HG03095 (cell line): ENCODE results near the gene NAA20.

Experiments used
- ATAC-seq: cut with Tn5 transposase; IDR thresholded peaks from one replicate; pipeline ENCODE4 v1.9.1; 2021; ENCODE audit warnings: moderate library complexity; ENCODE audit not compliant: unreplicated experiment

Gene NAA20, protein sequence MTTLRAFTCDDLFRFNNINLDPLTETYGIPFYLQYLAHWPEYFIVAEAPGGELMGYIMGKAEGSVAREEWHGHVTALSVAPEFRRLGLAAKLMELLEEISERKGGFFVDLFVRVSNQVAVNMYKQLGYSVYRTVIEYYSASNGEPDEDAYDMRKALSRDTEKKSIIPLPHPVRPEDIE

GRCh38 chr20:20017001-20017843 is at the start of gene NAA20:
Gene NAA20 (plus strand): TSS chr20:20017362. CDS start chr20:20017397, 35 bp downstream.
- ATAC-seq: peak; percentile 99

DNA sequence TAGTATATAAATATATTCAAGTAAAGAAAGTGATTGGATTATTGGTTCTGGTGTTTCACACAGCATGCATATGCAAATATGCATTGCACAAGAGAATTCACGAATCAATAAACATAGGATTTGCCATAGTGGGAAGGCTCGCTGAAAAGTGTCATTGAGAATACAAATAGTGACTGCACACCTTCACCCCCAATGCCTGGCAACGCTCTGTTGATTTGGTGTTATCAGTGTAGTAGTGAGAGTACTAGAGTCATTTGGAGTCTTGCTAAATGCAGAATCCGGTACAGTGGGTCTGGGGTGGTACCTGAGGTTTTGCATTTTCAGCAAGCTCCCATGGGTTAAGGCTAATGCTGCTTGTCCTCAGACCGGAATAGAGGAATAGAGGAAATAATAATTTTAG is 49.7 kb upstream of the NAA20 start:
- ATAC-seq: no peak

DNA sequence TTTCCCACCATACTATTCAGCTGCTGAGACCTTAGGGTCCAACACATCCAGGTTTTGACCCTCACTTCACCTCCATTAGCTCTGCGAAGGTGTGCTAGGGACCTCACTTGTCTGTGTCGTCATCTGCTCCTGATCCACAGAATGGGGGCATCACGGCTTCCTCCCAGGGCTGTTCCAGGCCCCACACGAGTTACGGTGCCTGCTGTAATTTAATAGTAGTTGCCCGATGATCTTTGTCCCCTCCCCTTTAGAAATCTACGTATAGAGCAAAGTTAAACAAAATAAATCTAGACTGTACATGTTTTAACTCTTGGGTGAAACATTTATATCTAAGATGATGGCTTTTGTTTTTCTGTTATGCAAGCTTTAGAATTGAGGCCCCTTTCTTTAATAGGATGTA is 49.1 kb upstream of the NAA20 start:
- ATAC-seq: no peak

GRCh38 chr20:19968466-19969073 is 48.6 kb upstream of the NAA20 start:
- ATAC-seq: no peak

DNA sequence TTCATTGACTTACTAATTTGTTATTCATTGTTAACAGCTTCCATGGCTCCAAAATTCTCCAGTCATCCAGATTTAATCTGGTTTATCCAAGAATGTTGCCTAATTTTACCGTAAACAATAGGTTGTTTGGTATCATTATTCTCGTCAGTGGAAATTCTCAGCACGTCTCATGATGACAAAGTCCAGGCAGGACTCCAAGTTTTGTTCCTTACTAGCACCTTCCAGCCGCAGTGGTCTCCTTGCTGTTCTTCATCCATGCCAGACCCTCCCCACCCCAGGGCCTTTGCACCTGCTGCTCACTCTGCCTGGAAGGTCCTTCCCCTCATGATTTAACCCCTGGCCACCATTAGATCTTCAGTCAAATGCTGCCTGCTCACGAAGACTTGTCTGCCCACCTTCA is 48.1 kb upstream of the NAA20 start:
- no peak for ATAC-seq

- no peak for ATAC-seq
These were observed 47.5 kb upstream of the NAA20 start for GRCh38 chr20:19969507-19970255.

DNA sequence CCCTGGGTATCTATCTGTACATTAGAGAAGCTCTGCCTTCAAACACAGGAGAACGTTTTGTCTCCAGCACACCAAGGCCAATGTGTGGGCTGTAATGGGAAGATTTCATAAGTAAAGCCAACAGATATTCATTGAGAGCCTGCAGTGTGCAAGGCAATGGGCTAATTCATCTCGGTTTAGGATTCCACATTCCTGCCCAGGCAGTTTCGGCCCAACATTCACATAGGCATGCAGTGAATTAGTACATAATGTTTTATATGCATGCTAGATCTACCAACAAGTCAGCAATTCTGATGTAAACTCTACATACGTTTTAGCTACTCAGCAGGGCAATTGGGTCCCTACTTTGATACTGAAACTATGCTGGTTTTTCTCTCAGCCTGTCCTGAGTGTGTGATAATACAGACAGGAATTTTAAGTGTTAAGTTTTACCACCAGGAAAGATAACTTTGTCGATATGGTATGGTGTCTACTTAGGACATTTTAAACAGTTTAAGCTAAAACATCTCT is 46.9 kb upstream of the NAA20 start:
- ATAC-seq: no peak

GRCh38 chr20:19971116-19971515 is 46.0 kb upstream of the NAA20 start:
- ATAC-seq: no peak

DNA sequence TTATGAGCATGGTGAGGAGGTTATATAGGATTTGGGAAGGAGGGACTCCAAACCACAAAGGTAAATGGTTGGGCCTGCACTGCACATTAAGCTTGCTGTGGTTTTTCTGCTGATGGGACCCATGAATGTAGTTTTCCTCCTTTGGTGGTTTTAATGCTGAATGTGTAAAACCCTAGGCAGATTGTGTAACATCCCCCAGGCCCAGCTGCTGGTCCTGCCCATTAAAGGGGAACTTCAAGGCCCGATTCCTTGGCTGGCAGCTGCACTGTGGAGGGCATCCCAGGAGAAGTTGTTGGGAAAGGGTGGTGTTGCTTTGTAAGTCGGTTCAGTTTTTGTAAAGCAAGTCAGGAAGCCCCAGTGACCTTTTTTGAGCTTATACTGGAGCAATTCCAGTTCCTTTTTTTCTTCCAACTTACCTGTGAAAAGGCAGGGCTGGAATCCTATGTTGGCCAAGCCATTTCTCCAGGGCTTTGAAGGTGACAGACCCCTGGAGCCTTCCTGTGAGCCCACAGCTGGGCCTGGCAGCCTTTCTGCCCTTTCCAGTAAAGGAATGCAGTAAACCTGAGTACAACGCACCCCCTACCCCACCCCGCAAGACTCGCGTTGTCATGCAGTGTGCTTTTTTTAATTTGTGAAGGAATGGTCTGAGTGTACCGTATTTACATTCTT is 43.1 kb upstream of the NAA20 start:
- ATAC-seq: no peak

DNA sequence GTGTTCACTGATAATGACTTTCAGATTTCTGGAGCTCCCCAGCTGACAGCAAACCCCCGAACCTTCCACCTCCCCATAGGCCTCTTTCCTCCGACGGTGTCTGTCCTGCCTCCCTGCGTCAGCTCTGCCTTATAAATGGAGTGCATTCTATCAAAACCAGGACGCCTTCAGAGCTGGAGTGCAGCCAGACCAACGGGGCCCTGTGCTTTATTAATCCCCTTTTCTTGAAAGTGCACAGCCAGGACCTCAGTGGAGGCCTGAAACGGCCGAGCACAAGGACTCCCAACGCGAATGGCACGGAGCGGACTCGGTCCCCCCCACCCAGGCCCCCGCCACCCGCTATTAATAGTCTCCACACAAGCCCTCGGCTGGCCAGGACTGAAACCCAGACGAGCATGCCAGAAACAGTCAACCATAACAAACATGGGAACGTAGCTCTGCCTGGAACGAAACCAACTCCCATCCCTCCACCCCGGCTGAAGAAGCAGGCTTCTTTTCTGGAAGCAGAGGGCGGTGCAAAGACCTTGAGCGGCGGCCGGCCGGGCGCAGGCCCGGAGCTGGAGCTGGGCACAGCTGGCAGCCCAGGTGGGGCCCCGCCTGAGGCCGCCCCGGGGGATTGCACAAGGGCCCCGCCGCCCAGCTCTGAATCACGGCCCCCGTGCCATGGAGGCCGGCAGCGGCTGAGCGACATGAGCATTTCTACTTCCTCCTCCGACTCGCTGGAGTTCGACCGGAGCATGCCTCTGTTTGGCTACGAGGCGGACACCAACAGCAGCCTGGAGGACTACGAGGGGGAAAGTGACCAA is 42.3 kb upstream of the NAA20 start:
- no peak for ATAC-seq

DNA sequence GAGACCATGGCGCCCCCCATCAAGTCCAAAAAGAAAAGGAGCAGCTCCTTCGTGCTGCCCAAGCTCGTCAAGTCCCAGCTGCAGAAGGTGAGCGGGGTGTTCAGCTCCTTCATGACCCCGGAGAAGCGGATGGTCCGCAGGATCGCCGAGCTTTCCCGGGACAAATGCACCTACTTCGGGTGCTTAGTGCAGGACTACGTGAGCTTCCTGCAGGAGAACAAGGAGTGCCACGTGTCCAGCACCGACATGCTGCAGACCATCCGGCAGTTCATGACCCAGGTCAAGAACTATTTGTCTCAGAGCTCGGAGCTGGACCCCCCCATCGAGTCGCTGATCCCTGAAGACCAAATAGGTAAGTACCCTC is 41.7 kb upstream of the NAA20 start:
- no peak for ATAC-seq

DNA sequence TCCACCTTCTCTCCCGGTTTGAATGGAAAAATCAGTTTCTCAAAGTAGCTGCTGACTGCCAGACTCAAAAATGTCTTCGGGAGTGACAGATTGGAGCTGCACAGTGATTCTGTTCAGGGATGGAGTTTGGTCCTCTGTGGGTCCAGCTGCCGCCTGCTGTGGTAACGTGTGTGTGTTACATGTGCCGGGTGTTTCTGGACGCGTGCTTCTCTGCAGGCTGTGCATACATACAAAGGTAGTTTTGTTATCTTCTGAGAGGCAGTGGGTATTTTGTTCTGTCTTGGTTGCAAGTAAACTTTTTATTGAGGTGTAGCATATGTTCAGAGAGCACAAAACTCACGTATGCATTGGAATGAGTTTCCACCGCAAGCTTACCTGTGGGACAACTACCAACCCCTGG is 41.3 kb upstream of the NAA20 start:
- ATAC-seq: no peak

GRCh38 chr20:19976595-19977372 is 40.4 kb upstream of the NAA20 start:
- ATAC-seq: no peak

DNA sequence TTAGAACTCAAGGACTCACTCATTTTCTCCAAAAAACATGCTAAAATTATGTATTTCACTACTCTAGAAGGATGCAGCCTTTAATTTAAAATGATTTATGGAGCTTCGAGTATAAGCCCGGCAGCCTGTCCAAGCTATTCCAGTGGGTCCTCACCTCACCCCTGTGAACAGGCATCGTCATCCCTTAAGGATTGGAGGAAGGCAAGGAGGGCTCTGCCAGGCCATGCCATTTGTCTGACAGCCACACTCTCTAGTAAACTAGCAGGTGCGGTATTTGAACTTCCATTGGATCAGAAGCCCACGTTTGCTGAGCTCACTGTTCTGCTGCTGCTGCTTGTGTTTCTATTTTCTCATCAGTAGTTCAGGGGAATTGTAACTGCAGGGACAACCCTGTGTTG is 39.8 kb upstream of the NAA20 start:
- ATAC-seq: no peak

DNA sequence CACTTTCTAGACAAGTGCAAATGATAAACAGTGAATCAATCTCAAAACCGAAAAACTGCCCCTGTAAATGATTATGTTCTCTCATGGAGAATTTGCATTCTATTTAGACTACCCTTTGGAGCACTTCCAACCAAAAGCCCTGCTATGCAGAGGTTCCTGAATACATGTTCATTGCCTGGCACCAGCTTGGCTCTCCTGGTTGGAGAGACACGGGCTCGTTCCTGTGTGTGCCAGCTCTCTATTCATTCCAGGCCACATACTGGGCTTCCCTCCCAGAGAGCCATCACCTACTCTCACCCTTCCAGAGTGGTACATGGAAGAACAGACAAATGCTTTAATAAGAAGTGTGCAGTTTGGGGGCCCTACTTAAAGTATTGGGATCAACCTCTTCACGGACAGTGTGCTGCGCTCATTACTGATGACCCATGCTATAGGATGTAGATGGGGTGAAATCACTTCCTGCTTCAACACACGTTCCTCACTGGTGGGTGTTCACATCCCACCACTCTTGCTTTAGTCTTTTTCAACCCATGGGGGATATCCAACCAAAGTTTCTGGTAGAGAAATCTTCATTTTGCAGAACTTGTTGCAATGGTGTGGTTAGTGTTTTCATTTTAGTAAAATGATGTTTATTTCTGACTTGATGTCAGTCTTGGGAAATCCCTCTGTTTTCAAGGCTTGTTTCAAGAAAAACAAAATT is 38.5 kb upstream of the NAA20 start:
- ATAC-seq: no peak

DNA sequence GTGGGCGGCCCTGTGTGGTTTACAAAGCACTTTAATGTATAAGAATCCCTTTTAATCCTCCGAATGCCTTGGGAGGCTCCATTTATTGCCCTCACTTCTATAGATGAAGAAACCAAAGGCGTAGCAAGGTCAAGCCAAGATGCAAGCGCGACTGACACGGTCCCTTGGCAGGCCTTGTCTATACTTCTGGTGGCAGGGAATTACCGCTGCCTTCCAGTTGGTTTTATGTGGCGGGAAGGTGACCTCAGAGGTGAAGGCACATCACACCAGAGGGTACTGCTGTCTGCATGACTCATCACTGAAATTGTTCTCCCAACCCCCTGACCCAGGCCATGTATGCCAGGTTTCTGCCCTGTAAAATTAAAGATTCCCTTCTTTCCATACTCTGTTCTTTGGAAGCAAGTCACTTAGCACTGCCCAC is 36.1 kb upstream of the NAA20 start:
- no peak for ATAC-seq

GRCh38 chr20:19986419-19986818 is 30.7 kb upstream of the NAA20 start:
- ATAC-seq: no peak

GRCh38 chr20:19987046-19987445 is 30.1 kb upstream of the NAA20 start:
- no peak for ATAC-seq

GRCh38 chr20:19990850-19991249 is 26.3 kb upstream of the NAA20 start:
- ATAC-seq: no peak
